Ramos (cell line): ENCODE measurements around the gene REV1.
"Not testable (repeated sequence)": the region's sequence is repeated elsewhere in the genome, so short reads cannot be mapped to it uniquely, and the experiment has no call there.

Experiments used
- in situ Hi-C: fragments of 300-500 bp; cut with MboI; formaldehyde crosslinking; loops from one replicate; pipeline ENCODE4 v1.14.3; 2022; ENCODE audit warnings: low sequenced_read_pairs; ENCODE audit not compliant: unreplicated experiment

The REV1 gene

GRCh38 chr2:99376254-99376864, 113.5 kb downstream of the REV1 start:
- in situ Hi-C loops = no loop called here

GRCh38 chr2:99374747-99375146, 115.1 kb downstream of the REV1 start:
- in situ Hi-C loops = no loop called here

- in situ Hi-C loops = no loop called here
These were observed 116.7 kb downstream of the REV1 start for GRCh38 chr2:99373144-99373543.

GRCh38 chr2:99368854-99369253, 121.0 kb downstream of the REV1 start:
- in situ Hi-C loops = not testable (repeated sequence)

GRCh38 chr2:99365661-99366060, 124.2 kb downstream of the REV1 start:
- in situ Hi-C loops = no loop called here

GRCh38 chr2:99356853-99357252, 133.0 kb downstream of the REV1 start:
- in situ Hi-C loops = no loop called here

GRCh38 chr2:99354825-99355224, 135.0 kb downstream of the REV1 start:
- in situ Hi-C loops = not testable (repeated sequence)

GRCh38 chr2:99354070-99354469, 135.7 kb downstream of the REV1 start:
- in situ Hi-C loops = no loop called here
